ENCODE measurements around the gene ADIG.

ADIG gene

GRCh38 chr20:38604873-38605303 lies 23.9 kb downstream of the ADIG start:
- no peak for DNase-seq

GRCh38 chr20:38607351-38607750 lies 26.4 kb downstream of the ADIG start:
- DNase-seq, result no peak

GRCh38 chr20:38608188-38608587 lies 27.2 kb downstream of the ADIG start:
- DNase-seq, result no peak

GRCh38 chr20:38609815-38610214 lies 28.8 kb downstream of the ADIG start:
- no peak for DNase-seq

- DNase-seq, result no peak
Measured at GRCh38 chr20:38610521-38610920, 29.5 kb downstream of the ADIG start.

- no peak for DNase-seq
Measured at GRCh38 chr20:38612751-38613515, 31.9 kb downstream of the ADIG start.

GRCh38 chr20:38615283-38615682 lies 34.3 kb downstream of the ADIG start:
- no peak for DNase-seq

GRCh38 chr20:38616457-38616856 lies 35.5 kb downstream of the ADIG start:
- no peak for DNase-seq

- DNase-seq, result no peak
Measured at GRCh38 chr20:38617011-38617829, 36.2 kb downstream of the ADIG start.

GRCh38 chr20:38617830-38618196 lies 36.8 kb downstream of the ADIG start:
- DNase-seq, result no peak

GRCh38 chr20:38620441-38620840 lies 39.4 kb downstream of the ADIG start:
- DNase-seq, result no peak

- DNase-seq, result no peak
Measured at GRCh38 chr20:38623061-38623460, 42.1 kb downstream of the ADIG start.

- no peak for DNase-seq
Measured at GRCh38 chr20:38624084-38624483, 43.1 kb downstream of the ADIG start.

- no peak for DNase-seq
Measured at GRCh38 chr20:38625896-38626295, 44.9 kb downstream of the ADIG start.

GRCh38 chr20:38626921-38627659 lies 46.1 kb downstream of the ADIG start:
- no peak for DNase-seq

GRCh38 chr20:38628580-38629470 lies 47.8 kb downstream of the ADIG start:
- DNase-seq, result no peak

- no peak for DNase-seq
Measured at GRCh38 chr20:38629979-38630378, 49.0 kb downstream of the ADIG start.

GRCh38 chr20:38630727-38631126 lies 49.7 kb downstream of the ADIG start:
- DNase-seq, result no peak

- DNase-seq, result no peak
Measured at GRCh38 chr20:38631155-38632022, 50.4 kb downstream of the ADIG start.

- DNase-seq, result peak; percentile 46
Measured at GRCh38 chr20:38633577-38634093, 52.6 kb downstream of the ADIG start.

GRCh38 chr20:38635721-38636288 lies 54.8 kb downstream of the ADIG start:
- no peak for DNase-seq
